HFFc6 (cell line): Measurements from ENCODE around the gene DST. TPM values are rescaled to one million over a fixed set of nuclear protein-coding genes. Genes with fewer than 3 reads are reported as not detected.
A peak's percentile ranks its signal among the peaks of the same experiment; 100 is the strongest.

Source experiments
- DNase-seq: peaks from one replicate; pipeline ENCODE4 v3.0.0-alpha.2; 2018
- H3K27ac Mint-ChIP-seq: 2 replicates; pipeline ENCODE4 v1.8.0; 2020; ENCODE audit warnings: mild to moderate bottlenecking, mixed read lengths
- H3K27me3 Mint-ChIP-seq: 2 replicates; pipeline ENCODE4 v1.8.0; 2021; ENCODE audit warnings: mild to moderate bottlenecking, moderate library complexity, mixed read lengths; ENCODE audit not compliant: insufficient read depth
- H3K36me3 Mint-ChIP-seq: 2 replicates; pipeline ENCODE4 v1.8.0; 2021; ENCODE audit warnings: low read depth, mixed read lengths
- H3K4me1 Mint-ChIP-seq: 2 replicates; pipeline ENCODE4 v1.8.0; 2020; ENCODE audit warnings: low read depth, mixed read lengths
- H3K4me3 Mint-ChIP-seq: 2 replicates; pipeline ENCODE4 v1.8.0; 2020; ENCODE audit warnings: mild to moderate bottlenecking, moderate library complexity, mixed read lengths
- H3K9me3 Mint-ChIP-seq: 2 replicates; pipeline ENCODE4 v1.8.0; 2020; ENCODE audit warnings: mild to moderate bottlenecking, mixed read lengths
- CTCF ChIP-seq: fragments of 200-600 bp; sonication (generic); IDR thresholded peaks from 2 replicates; pipeline ENCODE4 v1.5.0; 2021; ENCODE audit warnings: antibody characterized with exemption, mild to moderate bottlenecking
- total RNA-seq, 6 experiments: library from RNA; stranded (reverse); fragmentation: NEBNext Ultra II Directional; extraction: Animal tissue kit (Norgen Biotek cat#: 25700); gene quantifications; 2 replicates in 1 of 6; 3 replicates in 5 of 6; pipeline ENCODE4 v1.2.3, GENCODE V29; 2021

DST gene
- total RNA-seq, 6 experiments from 2014 or later: 246 to 408 (median 279) TPM

- H3K36me3 Mint-ChIP-seq: peaks cover 62% of the 10 kb centered on the region
- DNase-seq: no peak
- peaks cover 86% of the 10 kb centered on the region for H3K4me1 Mint-ChIP-seq
- no peaks in the 10 kb centered on the region; the same call in 1 of the 2 replicates for H3K9me3 Mint-ChIP-seq
- no peak overlapping the region; the same call in 1 of the 2 replicates for H3K4me3 Mint-ChIP-seq
- peaks cover 17% of the 10 kb centered on the region for H3K27me3 Mint-ChIP-seq
- H3K27ac Mint-ChIP-seq: no peak overlapping the region
- TF ChIP-seq CTCF: no peak
These were observed 14.7 kb upstream of the DST start for GRCh38 chr6:56657354-56657753.

- Mint-ChIP-seq H3K27ac (no peak overlapping the region), H3K4me3 (no peak overlapping the region), H3K27me3 (peaks cover 19% of the 10 kb centered on the region), H3K4me1 (peaks cover 86% of the 10 kb centered on the region), H3K36me3 (peaks cover 64% of the 10 kb centered on the region), H3K9me3 (no peaks in the 10 kb centered on the region; the same call in 1 of the 2 replicates)
- no peak for TF ChIP-seq CTCF
- DNase-seq: no peak
These were observed 13.8 kb upstream of the DST start for GRCh38 chr6:56656466-56656865.

GRCh38 chr6:56655996-56656395, 13.3 kb upstream of the DST start:
- Mint-ChIP-seq H3K4me1 (peaks cover 86% of the 10 kb centered on the region), H3K27ac (peak overlapping the region; percentile 38), H3K4me3 (no peak overlapping the region)

GRCh38 chr6:56655249-56655648, 12.6 kb upstream of the DST start:
- Mint-ChIP-seq H3K4me3 (no peak overlapping the region), H3K9me3 (no peaks in the 10 kb centered on the region; the same call in 1 of the 2 replicates), H3K4me1 (peaks cover 86% of the 10 kb centered on the region), H3K27me3 (peaks cover 16% of the 10 kb centered on the region), H3K27ac (peak overlapping the region; percentile 38; the same call in 1 of the 2 replicates), H3K36me3 (peaks cover 63% of the 10 kb centered on the region)
- TF ChIP-seq CTCF: no peak
- DNase-seq: no peak

More at GRCh38 chr6:56655996-56656395, 13.3 kb upstream of the DST start:
- Mint-ChIP-seq H3K9me3 (no peaks in the 10 kb centered on the region; the same call in 1 of the 2 replicates), H3K36me3 (peaks cover 63% of the 10 kb centered on the region), H3K27me3 (peaks cover 16% of the 10 kb centered on the region)
- no peak for DNase-seq
- no peak for TF ChIP-seq CTCF

GRCh38 chr6:56652994-56653393, 10.3 kb upstream of the DST start:
- H3K9me3 Mint-ChIP-seq: no peaks in the 10 kb centered on the region; the same call in 1 of the 2 replicates
- H3K36me3 Mint-ChIP-seq: peaks cover 63% of the 10 kb centered on the region
- peaks cover 86% of the 10 kb centered on the region for H3K4me1 Mint-ChIP-seq
- peak overlapping the region; percentile 70 for H3K4me3 Mint-ChIP-seq
- H3K27me3 Mint-ChIP-seq: peaks cover 13% of the 10 kb centered on the region
- no peak for TF ChIP-seq CTCF
- peak overlapping the region; percentile 88 for H3K27ac Mint-ChIP-seq
- peak; percentile 66 for DNase-seq
